GM12865 (cell line): ENCODE measurements around the gene ACHE.

Source experiments
- DNase-seq: peaks from one replicate; pipeline ENCODE4 v3.0.0; 2010; ENCODE audit warnings: low read depth
- H3K4me3 ChIP-seq: 2 replicates; pipeline ENCODE4 v1.5.1; 2011; ENCODE audit warnings: mild to moderate bottlenecking, low read depth, low read length, control low read depth
- CTCF ChIP-seq: IDR thresholded peaks from 2 replicates; pipeline ENCODE4 v1.5.1; 2011; ENCODE audit warnings: low read length, control low read depth, low read depth, inconsistent platforms; ENCODE audit not compliant: insufficient read depth; ENCODE audit errors: missing control alignments

Gene ACHE

GRCh38 chr7:100874300-100874576, 21.4 kb downstream of the ACHE start:
- peak overlapping the region; percentile 85 for H3K4me3 ChIP-seq
- DNase-seq: no peak
- TF ChIP-seq CTCF: no peak

GRCh38 chr7:100873599-100874299, 21.9 kb downstream of the ACHE start:
- no peak for TF ChIP-seq CTCF

GRCh38 chr7:100867776-100868485, 27.8 kb downstream of the ACHE start:
- DNase-seq: peak; percentile 67
- no peak for TF ChIP-seq CTCF
- peak overlapping the region; percentile 67 for H3K4me3 ChIP-seq

More at GRCh38 chr7:100873599-100874299, 21.9 kb downstream of the ACHE start:
- no peak for DNase-seq
- peak overlapping the region; percentile 85 for H3K4me3 ChIP-seq

- H3K4me3 ChIP-seq: peak within 1 kb of the TSS; percentile 67
- DNase-seq: peak; percentile 73
- TF ChIP-seq CTCF: no peak
Measured at GRCh38 chr7:100867040-100867775, 28.5 kb downstream of the ACHE start, which contains the start of gene TRIP6. Gene TRIP6 (plus strand): TSS chr7:100867387. CDS start chr7:100867498, 111 bp downstream.

- H3K4me3 ChIP-seq: peak overlapping the region; percentile 67
- no peak for TF ChIP-seq CTCF
- no peak for DNase-seq
Measured at GRCh38 chr7:100866729-100867039, 29.0 kb downstream of the ACHE start.

- no peak for DNase-seq
- TF ChIP-seq CTCF: no peak
- H3K4me3 ChIP-seq: no peak overlapping the region
Measured at GRCh38 chr7:100865938-100866728, 29.6 kb downstream of the ACHE start.
